ENCODE measurements around the gene CTPS2.
"Not testable (repeated sequence)": the region's sequence is repeated elsewhere in the genome, so short reads cannot be mapped to it uniquely, and the experiment has no call there.

Gene CTPS2, protein sequence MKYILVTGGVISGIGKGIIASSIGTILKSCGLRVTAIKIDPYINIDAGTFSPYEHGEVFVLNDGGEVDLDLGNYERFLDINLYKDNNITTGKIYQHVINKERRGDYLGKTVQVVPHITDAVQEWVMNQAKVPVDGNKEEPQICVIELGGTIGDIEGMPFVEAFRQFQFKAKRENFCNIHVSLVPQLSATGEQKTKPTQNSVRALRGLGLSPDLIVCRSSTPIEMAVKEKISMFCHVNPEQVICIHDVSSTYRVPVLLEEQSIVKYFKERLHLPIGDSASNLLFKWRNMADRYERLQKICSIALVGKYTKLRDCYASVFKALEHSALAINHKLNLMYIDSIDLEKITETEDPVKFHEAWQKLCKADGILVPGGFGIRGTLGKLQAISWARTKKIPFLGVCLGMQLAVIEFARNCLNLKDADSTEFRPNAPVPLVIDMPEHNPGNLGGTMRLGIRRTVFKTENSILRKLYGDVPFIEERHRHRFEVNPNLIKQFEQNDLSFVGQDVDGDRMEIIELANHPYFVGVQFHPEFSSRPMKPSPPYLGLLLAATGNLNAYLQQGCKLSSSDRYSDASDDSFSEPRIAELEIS

DNA sequence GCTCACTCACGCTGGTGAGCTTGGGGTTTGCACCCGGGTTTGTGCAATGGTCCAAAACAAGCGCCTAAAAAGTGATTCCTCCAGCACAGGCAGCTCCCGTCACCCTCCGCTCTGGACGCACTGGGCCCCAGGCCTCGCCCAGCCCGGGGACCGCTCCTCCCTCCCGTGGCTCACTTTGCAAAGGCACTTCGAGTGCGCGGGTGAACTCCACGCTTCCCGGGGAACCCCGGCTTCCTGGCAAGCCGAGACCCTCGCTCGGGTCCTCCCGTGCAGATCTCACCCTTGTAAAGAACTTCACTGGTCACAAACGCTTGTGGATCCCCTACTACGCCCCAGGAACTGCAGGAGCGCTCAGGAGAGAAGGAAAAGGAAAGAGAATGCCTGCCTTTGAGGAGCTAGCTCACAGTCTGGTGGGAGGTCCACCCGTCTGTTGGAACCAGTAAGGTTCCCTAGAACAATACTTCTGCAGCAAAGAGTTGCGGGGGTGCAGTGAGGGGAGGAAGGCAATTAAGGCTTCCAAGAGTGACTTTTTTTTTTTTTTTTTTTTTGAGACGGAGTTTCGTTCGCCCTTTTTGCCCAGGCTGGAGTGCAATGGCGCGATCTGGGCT lies at the start of gene CTPS2:
Gene CTPS2 (minus strand): TSS at position 122 of the 608 bp plus-strand sequence. CDS start 9,767 bp downstream, outside the sequence.
- DNase-seq (ENCODE audit: low read depth, low spot score) = peak; percentile 84

DNA sequence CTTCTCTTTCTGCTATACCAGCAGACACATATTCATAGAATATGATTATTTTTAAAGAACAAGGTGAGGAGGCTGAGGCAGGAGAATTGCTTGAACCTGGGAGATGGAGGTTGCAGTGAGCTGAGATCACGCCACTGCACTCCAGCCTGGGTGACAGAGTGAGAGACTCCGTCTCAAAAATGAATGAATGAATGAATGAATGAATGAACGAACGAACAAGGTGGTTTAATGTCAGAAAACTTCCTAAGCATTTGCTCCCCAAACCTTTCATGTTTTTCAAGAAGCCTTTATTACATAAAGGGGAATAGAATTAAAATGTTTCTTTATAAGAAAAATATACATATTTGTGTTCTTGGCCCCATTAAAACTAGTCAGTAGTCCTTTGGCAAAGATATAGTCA lies 49.0 kb upstream of the CTPS2 start:
- DNase-seq (ENCODE audit: low read depth, low spot score) = not testable (repeated sequence)

DNA sequence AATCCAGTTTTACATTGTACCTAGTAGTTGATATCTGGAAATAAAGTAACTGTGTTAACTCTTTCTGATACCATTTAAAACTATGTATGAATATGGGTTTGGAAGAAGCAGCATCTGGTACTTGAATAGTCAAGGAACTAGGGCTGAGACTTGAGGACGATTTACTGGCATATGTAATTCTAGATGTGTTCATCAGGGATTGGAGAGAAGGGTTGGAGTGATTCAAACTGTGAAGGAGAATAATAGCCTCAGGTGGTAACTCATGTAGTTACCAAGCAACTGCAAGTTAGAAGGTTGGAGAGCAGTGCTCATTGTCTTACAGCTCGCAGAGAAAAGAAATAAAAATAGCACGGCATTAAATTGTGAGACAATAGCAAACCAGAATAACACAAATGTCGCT lies 44.3 kb upstream of the CTPS2 start:
- no peak for DNase-seq (ENCODE audit: low read depth, low spot score)

DNA sequence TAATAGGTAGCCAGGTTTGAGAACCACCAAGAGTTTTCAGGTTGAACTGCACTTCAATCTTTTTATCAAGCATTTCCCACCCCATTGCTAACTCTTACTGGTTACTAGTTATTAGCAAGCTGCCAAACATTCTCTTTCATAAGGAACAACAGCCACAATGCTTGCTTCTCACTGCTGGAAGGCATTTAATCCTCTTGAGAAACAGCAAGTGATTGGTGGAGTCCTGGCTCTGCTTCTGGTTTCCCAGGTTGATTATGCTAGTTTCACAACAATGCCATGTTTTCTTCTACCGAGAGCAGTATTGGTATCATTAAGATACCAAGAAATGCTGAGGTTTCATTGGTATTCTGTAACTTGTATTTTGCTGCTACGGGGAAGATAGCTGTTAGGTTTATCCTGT lies 41.5 kb upstream of the CTPS2 start:
- DNase-seq (ENCODE audit: low read depth, low spot score) = no peak

DNA sequence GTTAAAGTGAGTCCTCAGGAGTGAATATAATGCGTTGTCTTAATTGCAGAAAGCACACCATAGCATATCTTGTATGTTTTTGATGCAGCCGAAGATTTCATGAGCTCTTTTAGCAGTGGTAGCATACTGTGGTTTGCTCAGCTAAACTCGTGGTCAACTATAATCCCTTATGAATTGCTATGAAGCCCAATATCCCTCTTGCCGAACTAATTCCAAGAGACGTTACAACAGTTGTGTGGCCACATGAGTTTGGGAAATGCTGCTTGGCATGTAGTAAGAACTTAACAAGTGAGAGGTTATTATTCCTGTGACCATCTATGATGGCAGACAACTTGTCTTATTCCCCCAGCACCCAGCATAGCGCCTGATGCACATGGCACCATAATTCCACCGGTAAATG lies 37.7 kb upstream of the CTPS2 start:
- no peak for DNase-seq (ENCODE audit: low read depth, low spot score)

DNA sequence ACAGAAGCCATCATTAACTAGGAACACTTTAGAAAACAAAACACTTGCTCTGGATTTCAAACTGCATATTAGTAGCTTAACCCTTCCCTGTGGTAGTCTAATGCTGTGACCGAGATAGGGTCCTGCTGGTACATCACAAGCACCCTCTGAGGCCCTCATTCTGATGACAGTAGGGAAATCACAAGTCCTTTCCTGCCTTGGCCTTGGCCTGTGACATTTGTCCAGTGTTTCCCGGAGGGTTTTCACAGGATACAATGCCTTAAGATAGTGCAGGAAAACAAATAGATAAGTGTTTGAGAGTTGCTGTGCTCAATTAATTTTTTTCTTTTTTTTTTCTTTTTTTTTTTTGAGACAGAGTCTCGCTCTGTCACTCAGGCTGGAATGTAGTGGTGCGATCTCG lies 36.0 kb upstream of the CTPS2 start:
- DNase-seq (ENCODE audit: low read depth, low spot score) = no peak

DNA sequence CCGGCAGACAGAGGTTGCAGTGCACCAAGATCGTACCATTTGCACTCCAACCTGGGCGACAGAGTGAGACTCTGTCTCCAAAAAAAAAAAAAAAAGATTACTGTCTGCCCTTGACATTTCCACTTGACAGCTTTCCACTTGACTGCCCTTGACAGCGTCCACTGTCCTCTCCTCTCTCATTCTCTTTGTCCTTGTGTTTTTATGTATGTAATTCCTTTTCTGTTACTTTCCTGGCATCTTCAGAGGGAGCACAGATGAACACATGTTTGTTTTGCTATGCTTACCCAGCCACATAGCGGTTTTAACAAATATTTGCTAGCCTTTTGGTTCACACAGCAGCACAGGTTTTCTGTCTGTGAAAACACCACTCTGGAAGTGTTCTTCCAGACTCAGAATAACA lies 33.2 kb upstream of the CTPS2 start:
- DNase-seq (ENCODE audit: low read depth, low spot score) = no peak

DNA sequence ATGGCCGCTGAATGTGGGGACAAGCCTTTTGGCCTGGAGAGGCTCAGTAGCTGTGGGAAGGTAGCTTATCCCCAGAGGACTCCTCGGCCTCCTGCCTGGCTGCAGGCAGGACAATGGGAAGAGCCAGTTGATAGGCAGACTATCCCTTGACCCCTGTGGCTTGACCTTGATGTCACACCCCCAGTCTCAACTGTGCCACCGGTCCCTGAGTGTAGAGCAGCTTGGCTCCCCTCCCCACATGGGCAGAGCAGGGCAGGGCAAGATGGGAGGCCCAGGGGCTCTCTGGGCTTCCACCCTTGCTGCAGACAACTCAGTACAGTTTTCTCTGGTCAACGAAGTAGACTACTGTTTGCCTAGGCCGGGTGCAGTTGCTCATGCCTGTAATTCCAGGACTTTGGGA lies 32.6 kb upstream of the CTPS2 start:
- no peak for DNase-seq (ENCODE audit: low read depth, low spot score)

DNA sequence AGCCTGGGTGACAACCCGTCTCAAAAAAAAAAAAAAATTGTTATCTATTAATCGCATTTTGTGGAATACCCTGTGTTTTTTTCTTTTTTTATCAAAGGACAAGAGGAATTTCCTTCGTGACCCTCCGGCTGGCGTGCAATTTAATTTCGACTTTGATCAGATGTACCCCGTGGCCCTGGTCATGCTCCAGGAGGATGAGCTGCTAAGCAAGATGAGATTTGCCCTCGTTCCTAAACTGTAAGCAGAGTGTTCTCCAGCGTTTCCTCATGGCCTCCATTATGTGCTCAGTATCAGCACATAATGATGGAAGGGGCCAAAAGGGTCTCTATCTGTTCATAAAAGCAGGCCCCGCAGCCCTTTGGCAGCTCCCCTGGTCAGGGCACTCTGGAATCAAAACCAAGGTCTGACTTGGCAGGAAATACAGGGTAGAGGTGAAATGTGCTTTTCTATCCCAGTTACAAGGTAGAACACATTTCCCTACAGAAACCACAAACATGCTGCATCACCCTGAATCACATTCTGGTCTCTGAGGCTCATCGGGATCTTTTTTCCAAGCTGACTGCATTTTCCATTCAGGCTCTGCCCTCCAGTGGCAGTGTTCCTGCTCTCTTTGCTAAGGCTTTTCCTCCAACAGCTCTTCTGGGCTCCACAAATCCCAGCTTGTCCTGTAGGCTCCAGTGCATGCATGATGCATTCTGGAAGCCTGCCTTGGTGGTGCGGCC lies 31.3 kb upstream of the CTPS2 start:
- no peak for DNase-seq (ENCODE audit: low read depth, low spot score)

DNA sequence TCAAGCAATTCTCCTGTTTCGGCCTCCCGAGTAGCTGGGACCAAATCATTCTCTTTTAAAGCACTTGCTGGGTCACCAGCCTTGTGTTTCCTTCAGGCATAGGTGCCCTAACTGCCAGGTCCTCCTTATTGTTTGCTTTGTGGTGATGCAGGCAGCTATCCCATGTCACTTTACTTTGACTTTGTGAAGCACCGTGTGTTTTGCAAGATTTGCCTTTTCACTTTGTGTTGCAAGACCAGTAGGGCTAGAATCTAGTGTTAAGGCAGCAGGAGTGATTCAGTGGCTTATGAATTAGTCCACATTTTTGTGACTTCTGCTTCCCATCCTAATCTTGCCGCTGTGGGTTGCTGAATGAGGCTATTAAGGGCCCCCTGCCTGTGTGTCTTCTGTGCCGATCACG lies 27.1 kb upstream of the CTPS2 start:
- no peak for DNase-seq (ENCODE audit: low read depth, low spot score)

DNA sequence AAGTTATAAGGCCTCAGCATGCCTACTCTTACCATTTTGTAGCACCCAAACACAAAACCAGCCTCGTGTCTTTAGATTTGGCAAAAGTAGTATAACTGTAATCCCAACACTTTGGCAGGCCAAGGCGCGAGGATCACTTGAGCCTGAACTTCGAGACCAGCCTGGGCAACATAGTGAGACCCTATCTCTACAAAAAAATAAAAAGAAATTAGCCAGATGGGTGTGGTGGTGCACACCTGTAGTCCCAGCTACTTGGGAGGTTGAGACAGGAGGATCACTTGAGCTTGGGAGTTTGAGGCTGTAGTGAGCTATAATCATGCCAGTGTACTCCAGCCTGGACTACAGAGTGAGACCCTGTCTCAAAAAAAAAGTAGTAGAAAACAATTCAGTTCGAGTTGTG lies 24.6 kb upstream of the CTPS2 start:
- no peak for DNase-seq (ENCODE audit: low read depth, low spot score)

DNA sequence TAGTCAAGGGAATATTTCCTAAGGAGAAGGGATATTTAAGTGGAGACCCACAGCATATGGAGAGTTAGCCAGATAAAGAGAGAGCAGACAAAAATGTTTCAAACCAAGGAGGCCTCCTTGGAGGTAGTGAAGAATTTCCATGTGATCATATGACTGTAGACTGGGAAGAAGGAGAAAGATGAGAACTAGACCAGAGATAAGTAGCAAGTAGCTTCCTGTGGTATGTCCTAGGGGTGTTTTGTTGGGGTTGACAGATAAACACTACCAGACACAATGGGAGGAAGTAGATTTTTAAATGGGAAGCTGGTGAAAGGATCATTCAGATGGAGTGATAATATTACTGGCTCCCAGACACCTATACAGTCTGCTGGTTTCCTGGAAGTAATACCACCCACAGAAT lies 20.5 kb upstream of the CTPS2 start:
- DNase-seq (ENCODE audit: low read depth, low spot score) = no peak

DNA sequence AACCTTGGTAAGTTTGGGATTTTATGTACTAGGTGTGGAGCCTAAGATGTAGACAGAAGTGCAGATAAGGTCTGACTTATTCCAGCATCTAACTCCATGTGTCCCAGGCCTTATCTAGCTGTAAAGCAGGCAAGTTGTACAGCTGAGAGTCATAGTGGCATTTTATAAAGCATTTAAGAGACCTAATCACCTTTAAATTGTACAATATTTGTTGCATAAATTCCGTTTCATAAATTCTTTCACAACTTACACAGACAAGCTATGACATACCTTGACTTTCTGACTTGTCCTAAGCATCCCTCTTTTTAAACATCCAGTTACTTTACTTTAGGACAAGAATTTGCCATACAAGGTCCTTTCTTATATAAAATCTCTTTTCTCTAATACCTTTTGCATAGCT lies 18.0 kb upstream of the CTPS2 start:
- no peak for DNase-seq (ENCODE audit: low read depth, low spot score)

DNA sequence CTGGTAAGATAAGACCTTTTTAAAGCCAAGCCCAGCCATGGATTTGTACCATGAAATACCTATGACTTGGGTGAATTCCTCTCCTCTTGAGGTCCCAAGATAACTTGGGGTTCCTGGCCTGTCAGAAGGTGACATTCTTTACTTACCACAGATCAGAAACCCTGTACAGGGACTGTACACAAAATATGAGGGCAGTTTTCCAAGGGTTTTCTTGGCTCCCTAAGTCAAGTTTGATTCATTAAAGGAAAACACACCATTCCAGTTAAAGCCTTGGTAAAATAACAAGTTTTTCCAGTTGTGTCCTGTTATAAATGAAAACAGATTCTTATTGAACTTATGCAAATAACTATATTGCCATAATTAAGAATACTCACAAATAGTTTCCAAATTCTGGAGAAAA lies 15.2 kb upstream of the CTPS2 start:
- no peak for DNase-seq (ENCODE audit: low read depth, low spot score)

DNA sequence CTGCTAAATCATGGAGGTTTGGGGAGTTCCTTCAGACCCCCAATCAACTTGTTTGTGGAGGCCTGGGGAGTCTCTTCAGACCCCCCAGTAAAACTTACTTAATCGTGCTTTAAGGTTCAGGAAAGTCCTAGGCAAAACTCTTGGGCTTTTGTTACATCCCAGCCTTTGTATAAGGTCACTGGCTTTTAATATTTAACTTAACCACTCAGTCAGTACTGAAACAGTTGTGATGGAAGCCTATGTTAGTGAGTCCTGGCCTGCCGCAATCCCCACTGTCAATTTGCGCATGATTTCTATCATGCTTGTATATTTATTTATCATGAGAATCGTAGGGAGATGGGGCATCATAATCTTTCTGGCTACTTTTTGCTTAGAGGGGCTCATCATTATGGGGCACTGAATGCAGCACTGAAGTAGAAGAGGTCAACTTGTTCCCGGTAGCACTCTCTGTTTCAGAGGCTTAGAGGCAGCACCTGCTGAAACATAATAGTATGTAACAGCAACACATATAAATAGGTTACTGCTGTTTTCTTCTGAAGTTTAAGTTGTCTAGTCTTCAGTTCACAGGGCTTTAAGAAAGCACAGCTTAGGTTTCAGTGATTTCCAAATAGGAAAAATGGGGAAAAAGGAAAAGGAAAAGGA lies 14.0 kb upstream of the CTPS2 start:
- DNase-seq (ENCODE audit: low read depth, low spot score) = not testable (repeated sequence)

DNA sequence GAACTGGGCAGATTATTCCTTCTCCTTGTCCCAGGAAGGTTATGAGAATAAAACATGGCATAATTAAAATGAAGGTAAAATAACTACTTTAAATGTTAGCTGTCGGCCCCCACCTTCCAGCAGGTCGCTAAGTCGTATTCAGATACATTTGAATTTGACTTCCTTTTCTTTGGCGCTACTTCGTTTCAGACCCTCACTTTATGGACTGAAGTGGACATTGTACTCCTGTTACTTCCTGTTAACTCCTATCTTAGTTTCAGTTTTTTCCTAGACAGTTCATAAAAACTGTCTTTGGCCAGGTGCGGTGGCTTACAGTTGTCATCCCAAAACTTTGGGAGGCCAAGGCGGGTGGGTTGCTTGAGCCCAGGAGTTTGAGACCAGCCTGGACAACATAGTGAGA lies 12.6 kb upstream of the CTPS2 start:
- DNase-seq (ENCODE audit: low read depth, low spot score) = no peak

DNA sequence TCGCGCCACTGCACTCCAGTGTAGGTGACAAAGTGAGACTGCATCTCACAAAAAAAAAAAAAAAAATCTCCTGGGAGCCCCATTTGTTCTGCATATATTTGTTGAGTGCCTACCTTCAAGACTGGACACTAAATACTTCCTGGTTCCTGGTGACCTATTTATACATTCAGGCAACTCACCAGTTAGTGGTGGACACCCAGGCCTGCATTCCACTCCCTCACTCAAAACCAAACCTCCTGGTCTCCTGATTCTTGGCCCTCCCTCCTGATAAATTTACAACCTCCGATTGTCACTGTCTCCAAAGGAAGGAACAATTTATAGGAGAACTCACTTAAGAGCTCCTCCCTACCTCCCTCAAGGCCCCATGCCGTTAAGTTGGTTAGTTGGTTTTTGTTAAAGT lies 10.0 kb upstream of the CTPS2 start:
- peak; percentile 24 for DNase-seq (ENCODE audit: low read depth, low spot score)

DNA sequence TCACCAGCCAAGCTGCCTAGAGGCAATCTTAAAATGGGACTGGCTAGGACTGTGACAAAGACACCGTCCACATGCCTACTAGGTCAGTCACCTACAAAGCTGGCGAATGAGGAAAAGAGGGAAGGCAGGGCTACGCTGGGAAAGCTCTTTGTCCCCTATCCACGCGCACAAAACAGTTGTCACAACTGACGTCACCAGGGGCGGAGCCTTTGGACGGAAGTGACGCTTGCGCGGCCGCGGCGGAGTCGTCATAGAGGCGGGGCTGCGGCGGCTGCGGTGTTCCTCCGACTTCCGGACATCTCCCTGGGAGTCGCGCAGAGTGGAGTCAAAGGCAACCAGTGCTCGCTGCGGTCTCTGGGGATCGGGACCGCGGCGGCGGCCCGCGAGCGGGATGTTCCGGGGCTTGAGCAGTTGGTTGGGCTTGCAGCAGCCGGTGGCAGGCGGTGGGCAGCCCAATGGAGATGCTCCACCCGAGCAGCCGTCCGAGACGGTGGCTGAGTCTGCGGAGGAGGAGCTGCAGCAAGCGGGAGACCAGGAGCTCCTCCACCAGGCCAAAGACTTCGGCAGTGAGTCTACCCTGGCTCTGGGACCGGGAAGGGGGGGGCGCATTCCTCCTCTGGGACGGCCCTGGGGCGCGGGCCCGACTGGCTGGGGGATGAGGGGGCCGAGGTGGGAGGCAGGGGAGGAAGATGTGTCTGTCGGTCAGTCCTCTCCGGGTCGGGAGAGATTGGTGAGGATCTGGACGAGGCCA lies 7.0 kb upstream of the CTPS2 start, which contains the start of gene SYAP1:
Gene SYAP1 (plus strand): TSS at position 279 of the 751 bp plus-strand sequence. CDS start 113 bp downstream, at position 392.
- peak; percentile 99 for DNase-seq (ENCODE audit: low read depth, low spot score)

DNA sequence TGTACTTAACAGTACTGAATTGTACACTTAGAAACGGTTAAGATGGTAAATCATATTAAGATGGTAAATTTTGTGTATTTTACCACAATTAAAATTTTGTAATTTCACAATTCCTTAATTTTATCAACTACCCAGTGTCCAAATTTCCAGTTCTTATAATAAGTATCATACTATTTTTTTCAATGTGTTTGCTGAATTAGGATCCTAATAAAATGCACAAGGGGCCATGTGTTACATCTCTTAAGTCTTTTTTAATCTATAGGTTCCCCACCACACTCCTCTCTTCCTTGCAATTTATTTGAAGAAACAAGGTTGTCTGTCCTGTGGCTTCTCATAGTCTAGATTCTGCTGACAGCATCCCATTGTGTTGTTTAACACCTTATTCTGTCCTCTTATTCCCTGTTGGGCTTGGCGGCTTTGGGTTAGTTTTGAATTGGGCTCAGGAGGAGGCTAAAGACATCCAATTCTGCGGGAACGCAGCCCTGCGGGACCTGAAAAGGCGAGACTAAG lies 6.4 kb upstream of the CTPS2 start:
- DNase-seq (ENCODE audit: low read depth, low spot score) = no peak

DNA sequence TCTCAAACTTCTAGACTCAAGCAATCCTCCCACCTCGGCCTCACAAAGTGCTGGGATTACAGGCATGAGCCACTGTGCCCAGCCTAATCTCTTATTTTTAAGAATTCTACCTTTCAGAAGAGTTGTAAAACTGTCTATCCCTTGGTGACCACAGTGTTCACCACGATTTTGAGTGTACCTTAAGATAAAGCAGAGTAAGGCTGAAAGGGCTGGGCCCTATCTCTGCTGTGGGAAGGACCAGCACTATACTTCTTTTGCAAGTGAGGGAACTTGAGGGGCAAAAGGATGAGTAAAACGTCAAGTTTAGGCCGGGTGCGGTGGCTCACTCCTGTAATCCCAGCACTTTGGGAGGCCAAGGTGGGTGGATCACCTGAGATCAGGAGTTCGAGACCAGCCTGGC lies 4.0 kb upstream of the CTPS2 start:
- not testable (repeated sequence) for DNase-seq (ENCODE audit: low read depth, low spot score)

DNA sequence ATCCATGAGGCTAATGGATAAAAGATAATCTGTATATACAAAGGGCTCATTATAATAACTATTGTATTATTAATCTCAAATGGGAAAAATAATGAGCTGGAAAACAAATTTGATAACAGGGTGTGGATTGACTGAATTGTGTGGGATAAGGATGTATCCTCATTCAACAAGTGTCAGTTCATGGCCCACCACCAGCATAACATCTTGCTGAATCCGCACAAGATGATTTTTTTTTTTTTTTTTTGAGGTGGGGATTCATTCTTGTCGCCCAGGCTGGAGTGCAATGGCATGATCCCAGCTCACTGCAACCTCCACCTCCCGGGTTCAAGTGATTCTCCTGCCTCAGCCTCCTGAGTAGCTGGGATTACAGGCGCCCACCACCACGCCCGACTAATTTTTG lies 3.2 kb upstream of the CTPS2 start:
- not testable (repeated sequence) for DNase-seq (ENCODE audit: low read depth, low spot score)
